ENCODE data around the gene PTTG1IP.

- TF ChIP-seq EZH2phosphoT487 (IDR thresholded peaks at IDR 0.05; ENCODE audit: insufficient read depth, low read depth) (no peak), EZH2 (IDR thresholded peaks at IDR 0.05; ENCODE audit: insufficient read depth, poor library complexity, severe bottlenecking) (no peak)
Measured at GRCh38 chr21:44888581-44889550, 15.4 kb upstream of the PTTG1IP start.
